ENCODE measurements around the gene GALNT16.

The GALNT16 gene

DNA sequence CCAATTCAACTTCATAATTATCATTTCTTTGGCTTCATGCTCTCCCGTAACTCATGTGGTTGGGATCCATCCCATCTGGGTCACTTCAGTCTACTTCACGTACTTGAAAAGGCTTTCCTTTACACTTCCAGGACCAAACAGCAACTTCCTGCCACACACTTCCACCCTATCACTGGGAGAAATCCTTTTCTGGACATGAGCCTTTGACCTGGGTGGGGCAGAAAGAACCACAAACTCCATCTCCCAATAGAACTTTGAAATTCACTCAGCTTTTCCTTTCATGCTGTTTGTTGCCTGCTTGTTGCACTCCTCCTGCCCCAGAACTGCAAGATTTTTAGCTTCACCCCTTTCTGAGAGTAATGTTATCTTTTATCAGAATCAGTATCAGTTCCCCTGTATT is 18.4 kb upstream of the GALNT16 start:
- H3K4me3 ChIP-seq: no peak overlapping the region
- H3K36me3 ChIP-seq (replicated peaks): 0 out of 2 replicates have a peak, but pooled peaks cover 3% of the 10 kb centered on the region
- no peak for DNase-seq (ENCODE audit: low spot score in 2 of 2)
- no peaks in the 10 kb centered on the region for H3K9me3 ChIP-seq
- in situ Hi-C loops (cut with MboI; ENCODE audit: low sequenced_read_pairs): no loop called here
- H3K27me3 ChIP-seq (ENCODE audit: low read depth): no peaks in the 10 kb centered on the region
- no peaks in the 10 kb centered on the region for H3K4me1 ChIP-seq

DNA sequence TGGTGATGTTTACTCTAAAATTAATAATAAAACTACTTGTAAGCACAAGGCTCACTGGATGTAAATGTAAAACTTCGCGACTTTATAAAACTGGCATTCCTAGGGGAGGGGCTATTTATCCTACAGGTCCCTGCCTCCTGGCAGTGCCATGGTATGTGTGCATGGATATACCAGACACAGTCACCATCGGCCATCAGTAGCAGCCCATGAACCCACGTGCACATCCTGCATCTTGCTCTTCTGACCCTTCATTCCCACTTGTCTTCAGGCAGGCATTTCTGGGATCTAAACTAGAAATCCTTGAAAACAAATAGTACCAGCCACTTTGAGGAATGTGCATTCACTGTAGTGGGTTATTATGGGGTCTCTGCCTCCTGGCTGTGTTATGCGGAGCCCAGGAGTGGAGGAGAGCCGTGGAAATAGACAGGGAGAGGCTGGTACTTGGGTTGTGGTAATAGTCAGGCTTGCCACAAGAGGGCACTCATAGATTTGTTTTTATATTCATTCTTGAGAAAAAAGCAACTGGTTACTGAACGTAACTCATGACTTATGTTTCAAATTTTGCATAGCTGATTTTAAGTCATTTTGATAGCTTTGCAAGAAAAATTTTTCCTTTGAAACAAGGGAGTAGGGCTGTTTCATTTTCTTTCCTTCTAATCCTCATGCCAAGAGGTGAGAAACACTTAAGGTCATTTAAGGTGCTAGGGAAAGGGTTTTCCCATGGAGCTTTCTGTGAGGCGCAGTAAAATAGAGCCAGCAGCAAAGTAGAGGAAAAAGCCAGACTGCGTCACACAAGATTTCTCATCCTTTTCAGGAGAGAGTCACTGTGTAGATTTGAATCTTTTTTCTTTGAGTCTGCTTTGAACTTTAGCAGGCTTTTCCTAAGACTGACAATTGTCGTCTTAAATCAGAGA is 17.4 kb upstream of the GALNT16 start:
- Histone ChIP-seq H3K27me3 (ENCODE audit: low read depth) (no peaks in the 10 kb centered on the region), H3K9me3 (no peaks in the 10 kb centered on the region), H3K36me3 (replicated peaks) (0 out of 2 replicates have a peak, but pooled peaks cover 3% of the 10 kb centered on the region), H3K4me3 (no peak overlapping the region), H3K4me1 (no peaks in the 10 kb centered on the region)
- peak; percentile 63 to 73 for DNase-seq (ENCODE audit: low spot score in 2 of 2)
- in situ Hi-C loops (cut with MboI; ENCODE audit: low sequenced_read_pairs): no loop called here

DNA sequence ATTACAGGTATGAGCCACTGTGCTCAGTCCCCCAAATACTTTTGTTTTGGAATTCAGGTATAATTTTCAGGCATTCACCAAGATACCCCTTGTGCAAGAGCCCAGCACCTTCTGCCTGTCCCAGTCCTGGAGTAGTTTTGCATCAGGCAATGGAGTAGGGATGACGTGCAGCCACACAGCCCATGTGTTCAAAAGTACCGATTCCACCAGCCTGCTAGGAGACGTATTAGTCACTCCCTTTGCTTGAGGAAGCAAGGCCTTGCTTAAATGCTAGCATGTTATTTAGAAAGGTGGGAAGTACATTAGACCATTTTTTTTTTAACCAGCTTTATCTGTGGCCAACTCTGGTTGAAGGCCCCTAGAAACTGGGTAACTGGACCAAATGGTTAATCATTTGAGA is 15.0 kb upstream of the GALNT16 start:
- no peak for DNase-seq (ENCODE audit: low spot score in 2 of 2)
- H3K4me3 ChIP-seq: no peak overlapping the region
- no peaks in the 10 kb centered on the region for H3K36me3 ChIP-seq (replicated peaks)
- H3K4me1 ChIP-seq: no peaks in the 10 kb centered on the region
- H3K27me3 ChIP-seq (ENCODE audit: low read depth): no peaks in the 10 kb centered on the region
- in situ Hi-C loops (cut with MboI; ENCODE audit: low sequenced_read_pairs): no loop called here
- H3K9me3 ChIP-seq: no peaks in the 10 kb centered on the region

DNA sequence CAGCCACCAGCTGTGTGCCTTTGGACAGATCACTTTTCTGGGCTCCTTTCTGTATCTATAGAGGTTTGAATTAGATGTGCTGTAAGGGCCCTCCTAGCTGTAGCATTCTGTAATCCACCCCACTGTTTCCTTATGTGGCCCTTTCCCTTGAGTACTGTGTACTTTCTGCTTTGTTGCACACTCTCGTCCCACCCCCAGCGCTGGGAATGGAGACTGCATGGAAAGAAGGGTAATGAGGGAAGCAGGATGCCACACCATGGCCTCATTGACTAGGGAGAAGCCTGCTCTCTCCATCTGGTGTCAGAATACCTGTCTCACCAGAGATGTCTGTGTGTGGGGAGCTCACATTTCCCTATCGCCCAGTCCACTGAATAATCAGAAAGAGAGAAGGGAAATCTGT is 13.6 kb upstream of the GALNT16 start:
- Histone ChIP-seq H3K9me3 (no peaks in the 10 kb centered on the region), H3K27me3 (ENCODE audit: low read depth) (no peaks in the 10 kb centered on the region), H3K36me3 (replicated peaks) (no peaks in the 10 kb centered on the region), H3K4me1 (no peaks in the 10 kb centered on the region), H3K4me3 (no peak overlapping the region)
- in situ Hi-C loops (cut with MboI; ENCODE audit: low sequenced_read_pairs): no loop called here
- no peak for DNase-seq (ENCODE audit: low spot score in 2 of 2)

DNA sequence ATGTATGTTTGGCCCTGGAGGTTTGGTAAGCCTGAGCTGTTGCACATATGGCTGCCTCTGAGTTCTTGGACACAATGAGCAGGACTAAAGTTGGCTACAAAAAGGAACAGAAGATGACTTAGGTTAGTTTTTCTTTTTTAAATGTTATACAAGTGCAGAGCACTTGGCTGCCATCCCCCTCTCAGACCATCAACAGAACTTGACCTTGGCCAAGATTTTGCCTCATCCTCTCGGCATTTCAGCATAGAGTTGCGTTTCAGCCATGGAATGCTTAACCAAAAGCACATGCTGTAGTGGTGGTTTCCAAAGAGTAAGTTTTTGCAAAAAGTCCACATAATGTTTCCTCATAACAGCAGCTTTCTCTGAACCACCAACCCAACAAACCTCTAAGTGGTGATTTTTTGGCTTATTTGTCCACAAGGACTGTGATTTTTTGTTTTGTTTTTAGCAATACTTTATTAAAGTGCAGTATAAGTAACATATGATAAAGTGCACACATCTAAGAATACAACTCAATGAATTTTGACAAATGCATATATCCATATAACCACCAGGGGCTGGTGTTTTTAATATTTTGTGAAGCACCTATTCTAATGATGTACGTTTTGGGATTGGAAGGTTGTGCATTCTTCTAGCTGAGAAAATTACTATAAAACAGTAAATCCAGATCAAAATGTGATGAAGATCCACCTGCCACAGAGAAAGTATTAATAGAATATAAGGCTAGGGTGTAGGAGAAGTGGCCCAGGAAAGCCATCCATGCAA is 12.1 kb upstream of the GALNT16 start:
- in situ Hi-C loops (cut with MboI; ENCODE audit: low sequenced_read_pairs): no loop called here
- no peaks in the 10 kb centered on the region for H3K27me3 ChIP-seq (ENCODE audit: low read depth)
- no peak for DNase-seq (ENCODE audit: low spot score in 2 of 2)
- no peak overlapping the region for H3K4me3 ChIP-seq
- H3K9me3 ChIP-seq: no peaks in the 10 kb centered on the region
- H3K36me3 ChIP-seq (replicated peaks): no peaks in the 10 kb centered on the region
- H3K4me1 ChIP-seq: no peaks in the 10 kb centered on the region

DNA sequence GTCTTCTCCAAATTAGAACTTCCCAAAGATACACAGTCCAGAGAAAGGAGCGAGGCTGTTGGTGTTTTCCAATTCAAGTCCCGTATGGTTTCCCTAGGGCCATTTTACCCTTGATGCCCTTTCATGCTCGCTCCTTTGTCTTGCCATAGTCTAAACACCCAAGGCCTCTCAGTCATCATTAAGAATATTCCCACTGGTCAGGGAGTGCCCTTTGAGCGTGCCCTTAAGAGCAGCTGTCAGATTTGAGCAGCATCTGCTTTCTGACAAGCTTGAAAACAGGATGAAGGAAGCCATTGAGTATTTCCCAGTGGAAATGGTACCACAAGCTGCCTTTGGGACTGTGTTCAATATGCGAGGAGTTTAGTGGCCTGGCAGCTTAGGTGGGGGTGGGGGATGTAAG is 10.4 kb upstream of the GALNT16 start:
- in situ Hi-C loops (cut with MboI; ENCODE audit: low sequenced_read_pairs): loop anchor here (10.0 kb wide), 1 partner anchor 225 kb away; no protein-coding TSS in a partner anchor
- Histone ChIP-seq H3K9me3 (no peaks in the 10 kb centered on the region), H3K4me1 (no peaks in the 10 kb centered on the region), H3K27me3 (ENCODE audit: low read depth) (no peaks in the 10 kb centered on the region; the same call in 1 of the 2 replicates), H3K36me3 (replicated peaks) (no peaks in the 10 kb centered on the region), H3K4me3 (no peak overlapping the region)
- no peak for DNase-seq (ENCODE audit: low spot score in 2 of 2)

DNA sequence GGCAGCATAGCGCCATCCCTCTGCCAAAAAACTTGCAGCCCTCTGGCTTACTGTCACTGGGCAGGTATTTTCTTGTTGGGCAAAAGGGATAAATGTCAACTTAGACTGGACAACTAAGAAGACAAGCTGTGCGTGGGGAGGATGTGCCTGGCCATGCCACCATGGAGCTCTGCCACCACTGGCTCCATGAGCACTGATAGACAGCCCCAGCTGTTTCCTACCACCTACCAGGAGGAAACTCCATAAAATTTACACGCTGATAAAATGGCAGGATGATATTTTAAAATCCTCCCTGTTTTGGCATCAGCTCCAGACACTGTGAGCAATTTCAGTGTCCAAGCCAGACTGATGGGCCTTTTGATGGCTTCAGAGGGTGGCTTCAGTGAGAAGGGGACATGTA is 7.1 kb upstream of the GALNT16 start:
- no peak for DNase-seq (ENCODE audit: low spot score in 2 of 2)
- Histone ChIP-seq H3K4me1 (no peaks in the 10 kb centered on the region), H3K36me3 (replicated peaks) (no peaks in the 10 kb centered on the region), H3K4me3 (no peak overlapping the region), H3K27me3 (ENCODE audit: low read depth) (peaks cover 3% of the 10 kb centered on the region), H3K9me3 (no peaks in the 10 kb centered on the region)
- in situ Hi-C loops (cut with MboI; ENCODE audit: low sequenced_read_pairs): loop anchor here (10.0 kb wide), 1 partner anchor 222 kb away; no protein-coding TSS in a partner anchor

DNA sequence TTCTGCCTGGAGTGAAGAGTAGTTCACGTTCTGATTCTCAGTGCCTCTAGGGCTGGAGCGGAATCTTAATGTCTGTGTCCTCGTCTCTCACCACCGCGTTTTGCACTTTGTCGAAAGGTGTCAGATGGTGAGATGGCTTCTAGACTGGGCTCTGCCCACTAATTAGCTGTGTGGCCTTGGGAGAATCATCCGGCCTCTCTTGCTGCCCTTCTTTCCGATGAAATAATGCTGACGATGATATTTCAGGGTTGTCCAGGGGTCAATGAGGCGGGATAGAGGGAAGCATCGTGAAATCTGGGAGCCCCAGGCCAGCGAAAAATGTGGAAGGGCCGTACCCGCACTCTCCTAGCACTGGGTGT is 811 bp upstream of the GALNT16 start:
- H3K4me3 ChIP-seq: peak overlapping the region; percentile 39; the same call in 1 of the 2 replicates
- DNase-seq (ENCODE audit: low spot score in 2 of 2): no peak
- no peaks in the 10 kb centered on the region for H3K4me1 ChIP-seq
- in situ Hi-C loops (cut with MboI; ENCODE audit: low sequenced_read_pairs): loop anchor here (10.0 kb wide), 1 partner anchor 216 kb away; no protein-coding TSS in a partner anchor
- H3K27me3 ChIP-seq (ENCODE audit: low read depth): peaks cover 40% of the 10 kb centered on the region
- H3K36me3 ChIP-seq (replicated peaks): no peaks in the 10 kb centered on the region
- no peaks in the 10 kb centered on the region for H3K9me3 ChIP-seq

DNA sequence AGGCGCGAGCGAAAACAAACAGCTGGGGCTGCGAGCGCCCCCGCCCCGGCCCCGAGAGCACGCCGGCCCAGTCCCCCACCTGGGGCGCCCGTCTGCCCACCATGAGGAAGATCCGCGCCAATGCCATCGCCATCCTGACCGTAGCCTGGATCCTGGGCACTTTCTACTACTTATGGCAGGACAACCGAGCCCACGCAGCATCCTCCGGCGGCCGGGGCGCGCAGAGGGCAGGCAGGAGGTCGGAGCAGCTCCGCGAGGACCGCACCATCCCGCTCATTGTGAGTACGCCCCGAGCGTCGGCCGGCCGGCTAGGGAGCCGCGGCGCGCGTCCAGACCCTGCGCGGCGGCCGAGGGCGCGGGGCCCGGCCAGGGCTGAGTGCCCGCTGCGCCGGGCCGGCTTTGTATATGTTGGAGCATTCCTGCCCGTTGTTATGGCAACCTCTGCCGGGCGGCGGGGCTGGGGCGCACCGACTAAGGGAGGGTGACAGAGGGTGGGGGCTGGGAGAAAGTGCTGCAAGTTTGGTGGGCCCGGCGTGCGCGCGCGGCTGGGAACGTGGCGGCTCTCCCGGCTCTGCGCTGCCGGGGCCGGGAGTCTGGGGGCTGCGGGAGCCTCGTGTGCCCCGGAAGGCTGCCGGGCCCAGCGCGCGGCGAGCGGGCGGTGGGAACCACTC is 367 bp downstream of the GALNT16 start:
- DNase-seq (ENCODE audit: low spot score in 2 of 2): peak; percentile 8 to 69
- Histone ChIP-seq H3K4me3 (peak overlapping the region; percentile 39), H3K36me3 (replicated peaks) (no peaks in the 10 kb centered on the region), H3K27me3 (ENCODE audit: low read depth) (peaks cover 47% of the 10 kb centered on the region), H3K9me3 (no peaks in the 10 kb centered on the region), H3K4me1 (no peaks in the 10 kb centered on the region)
- in situ Hi-C loops (cut with MboI; ENCODE audit: low sequenced_read_pairs): no loop called here

DNA sequence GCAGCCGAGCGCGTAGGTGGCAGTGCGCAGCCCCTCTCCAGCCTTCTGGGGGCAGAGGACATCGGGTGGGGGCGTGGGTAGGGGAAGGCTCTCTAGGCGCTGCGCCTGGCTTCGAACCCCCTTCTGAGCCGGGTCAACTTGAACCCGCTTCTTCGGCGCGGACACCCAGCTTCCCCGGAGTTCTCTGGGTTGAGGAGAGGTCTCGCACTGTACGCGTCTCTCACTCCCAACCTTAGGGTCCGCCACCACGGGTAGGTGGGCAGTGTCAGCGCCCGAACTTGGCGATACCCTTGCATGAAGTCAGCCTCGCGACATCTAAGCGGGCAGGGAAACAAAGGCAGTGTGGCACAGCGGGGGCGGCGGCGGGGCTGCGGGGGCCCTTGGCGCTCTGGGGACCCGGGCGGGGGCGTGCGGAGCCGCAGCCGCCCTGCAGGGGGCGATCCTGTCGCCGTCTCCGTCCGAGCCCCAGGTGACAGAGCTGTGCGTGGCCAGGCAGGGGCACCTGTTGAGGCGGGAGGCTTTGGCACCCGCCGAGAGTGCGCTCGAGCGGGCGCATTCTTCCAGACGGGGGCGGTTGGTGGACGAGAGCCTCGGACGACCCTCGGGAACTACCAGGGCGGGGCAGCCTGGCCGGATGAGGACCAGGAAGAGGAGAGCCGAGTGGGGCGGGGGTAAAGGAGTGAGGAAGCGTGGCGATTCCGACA is 1.1 kb downstream of the GALNT16 start:
- Histone ChIP-seq H3K27me3 (ENCODE audit: low read depth) (peaks cover 50% of the 10 kb centered on the region), H3K36me3 (replicated peaks) (no peaks in the 10 kb centered on the region), H3K9me3 (no peaks in the 10 kb centered on the region), H3K4me1 (no peaks in the 10 kb centered on the region), H3K4me3 (peak overlapping the region; percentile 39)
- DNase-seq (ENCODE audit: low spot score in 2 of 2): peak; percentile 20 to 68
- in situ Hi-C loops (cut with MboI; ENCODE audit: low sequenced_read_pairs): no loop called here

DNA sequence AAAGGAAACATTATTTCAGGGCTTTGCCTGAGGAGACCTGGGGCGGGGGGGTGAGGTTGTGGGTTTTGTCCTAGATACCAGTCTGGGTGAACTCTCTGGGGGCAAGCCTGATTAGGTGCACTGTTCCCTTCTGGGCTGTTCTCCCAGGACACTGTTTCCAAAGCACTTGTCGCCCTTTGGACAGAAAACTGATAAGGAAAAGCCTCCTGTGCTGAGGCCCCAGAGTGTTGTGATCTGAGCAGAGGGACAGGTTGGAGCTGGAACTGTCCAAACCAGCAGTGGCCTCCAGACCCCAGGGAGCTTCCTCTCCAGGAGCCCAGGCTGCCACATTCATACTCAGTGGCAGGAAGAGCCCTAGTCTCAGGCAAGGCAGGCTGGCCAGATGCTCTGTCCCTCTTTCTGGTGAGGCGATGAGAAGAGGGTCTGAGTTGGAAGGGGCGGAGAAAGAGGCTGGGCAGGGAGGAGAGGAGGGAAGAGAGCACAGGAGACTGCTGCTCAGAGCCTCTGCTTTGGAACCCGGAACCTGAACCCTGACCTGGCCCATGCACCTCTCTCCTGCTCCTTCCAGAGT is 1.9 kb downstream of the GALNT16 start:
- no peaks in the 10 kb centered on the region for H3K9me3 ChIP-seq
- DNase-seq (ENCODE audit: low spot score in 2 of 2): no peak
- H3K4me3 ChIP-seq: no peak overlapping the region
- no peaks in the 10 kb centered on the region for H3K4me1 ChIP-seq
- no peaks in the 10 kb centered on the region for H3K36me3 ChIP-seq (replicated peaks)
- in situ Hi-C loops (cut with MboI; ENCODE audit: low sequenced_read_pairs): no loop called here
- H3K27me3 ChIP-seq (ENCODE audit: low read depth): peaks cover 50% of the 10 kb centered on the region

DNA sequence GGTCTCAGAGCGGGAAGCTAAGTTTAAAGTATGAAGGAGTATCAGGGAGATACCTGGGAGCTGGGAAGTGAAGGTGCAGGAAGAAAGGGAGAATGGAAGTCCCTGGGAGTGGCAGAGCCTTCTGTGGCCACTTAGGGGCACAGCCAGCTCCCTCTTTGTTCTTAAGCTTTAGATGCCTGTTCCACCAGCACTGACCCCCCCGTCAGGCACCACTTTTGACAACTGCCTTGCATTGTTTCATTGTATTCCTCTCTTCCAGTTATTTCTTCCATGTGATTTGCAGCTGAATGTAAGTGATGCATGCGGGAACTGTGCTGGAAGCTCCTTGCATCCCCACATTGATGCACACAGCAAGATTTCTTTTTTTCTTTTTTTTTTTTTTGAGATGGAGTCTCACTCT is 2.6 kb downstream of the GALNT16 start:
- H3K36me3 ChIP-seq (replicated peaks): no peaks in the 10 kb centered on the region
- in situ Hi-C loops (cut with MboI; ENCODE audit: low sequenced_read_pairs): no loop called here
- H3K4me1 ChIP-seq: no peaks in the 10 kb centered on the region
- H3K27me3 ChIP-seq (ENCODE audit: low read depth): peaks cover 47% of the 10 kb centered on the region
- no peak overlapping the region for H3K4me3 ChIP-seq
- no peaks in the 10 kb centered on the region for H3K9me3 ChIP-seq
- no peak for DNase-seq (ENCODE audit: low spot score in 2 of 2)

DNA sequence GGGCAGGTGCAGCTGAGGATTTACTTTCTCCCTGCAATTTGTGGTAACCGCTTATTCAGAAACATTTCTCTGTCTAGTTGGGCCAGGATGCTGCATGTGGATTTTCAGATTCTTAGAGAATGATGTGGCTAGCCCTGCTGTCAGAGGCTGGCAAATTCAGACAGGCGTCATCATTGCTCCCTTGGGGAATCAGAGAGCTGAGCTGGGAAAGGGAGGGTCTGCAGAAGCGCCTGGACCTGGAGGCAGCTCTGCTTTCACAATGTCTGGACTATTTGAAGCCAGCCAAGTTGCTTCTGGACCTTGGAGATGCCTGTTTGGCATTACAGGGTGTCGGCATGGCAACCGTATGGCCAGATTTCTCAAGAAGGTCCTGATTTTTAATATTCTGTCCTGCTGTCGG is 3.4 kb downstream of the GALNT16 start:
- no peak overlapping the region for H3K4me3 ChIP-seq
- in situ Hi-C loops (cut with MboI; ENCODE audit: low sequenced_read_pairs): no loop called here
- peaks cover 47% of the 10 kb centered on the region for H3K27me3 ChIP-seq (ENCODE audit: low read depth)
- no peak for DNase-seq (ENCODE audit: low spot score in 2 of 2)
- H3K4me1 ChIP-seq: no peaks in the 10 kb centered on the region
- no peaks in the 10 kb centered on the region for H3K36me3 ChIP-seq (replicated peaks)
- no peaks in the 10 kb centered on the region for H3K9me3 ChIP-seq
